ENCODE data around the gene TUBAL3. TPM values are rescaled to one million over a fixed set of nuclear protein-coding genes. Genes with fewer than 3 reads are reported as not detected.

The TUBAL3 gene
- polyA plus RNA-seq, 1 of the 3 experiments (the other 2 are of a cell fraction): not detected

- Histone ChIP-seq H3K27me3 (ENCODE audit: insufficient read depth) (no peaks in the 10 kb centered on the region), H3K4me2 (no peak overlapping the region), H3K79me2 (ENCODE audit: insufficient read depth) (0 out of 2 replicates have a peak, but pooled peaks cover 5% of the 10 kb centered on the region), H3K4me1 (ENCODE audit: control insufficient read depth in 1 of 2, insufficient read depth in 2 of 2, low read depth in 1 of 2, low read length in 1 of 2) (peaks cover 0 to 13% of the 10 kb centered on the region in 2 experiments; a peak in 2 of 4 replicates), H3K36me3 (replicated peaks in 1 of 2; ENCODE audit: control insufficient read depth in 1 of 2, insufficient read depth in 2 of 2, low read length in 1 of 2) (peaks cover 0 to 2% of the 10 kb centered on the region in 2 experiments), H3F3A (replicated peaks; ENCODE audit: insufficient read depth) (no peaks in the 10 kb centered on the region), H2AFZ (ENCODE audit: low read depth) (no peak overlapping the region), H3K9ac (no peak overlapping the region), H4K20me1 (ENCODE audit: insufficient read depth) (no peaks in the 10 kb centered on the region), H3K27ac (ENCODE audit: low read depth in 2 of 2, low read length in 1 of 2) (no peak overlapping the region), H3K9me2 (no peaks in the 10 kb centered on the region), H3K9me3 (no peaks in the 10 kb centered on the region), H3K4me3 (ENCODE audit: low read depth in 2 of 2, low read length in 1 of 2) (no peak overlapping the region)
- 90% methylated on average over 1 of the region's 1 CpG for WGBS (ENCODE audit: low lambda C conversion rate)
- TF ChIP-seq RFX5 (IDR thresholded peaks at IDR 0.05; ENCODE audit: low read length) (no peak), EZH2phosphoT487 (IDR thresholded peaks at IDR 0.05; ENCODE audit: borderline replicate concordance, low read depth) (no peak), TEAD4 (IDR thresholded peaks at IDR 0.05; ENCODE audit: borderline replicate concordance, insufficient read depth) (no peak), ZBTB33 (IDR thresholded peaks at IDR 0.05; ENCODE audit: borderline replicate concordance, low read depth) (no peak), FOXM1 (IDR thresholded peaks at IDR 0.05; ENCODE audit: low read depth) (no peak), MEF2A (IDR thresholded peaks at IDR 0.05; ENCODE audit: borderline replicate concordance, low read depth) (no peak), IRF3 (IDR thresholded peaks at IDR 0.05; ENCODE audit: low read depth, low read length) (no peak), SIN3A (IDR thresholded peaks at IDR 0.05; ENCODE audit: borderline replicate concordance, low read depth, low read length) (no peak), EP300 (IDR thresholded peaks at IDR 0.05; ENCODE audit: borderline replicate concordance in 1 of 2, low read depth in 1 of 2, low read length in 1 of 2) (no peak), TCF12 (IDR thresholded peaks at IDR 0.05) (no peak), NRF1 (IDR thresholded peaks at IDR 0.05; ENCODE audit: low read depth, low read length) (no peak), POLR2AphosphoS5 (IDR thresholded peaks at IDR 0.05; ENCODE audit: low read depth, low read length) (no peak), SMC3 (IDR thresholded peaks at IDR 0.05; ENCODE audit: low read depth, low read length) (no peak), CHD2 (IDR thresholded peaks at IDR 0.05; ENCODE audit: low read length, partially characterized antibody) (no peak), NFIC (IDR thresholded peaks at IDR 0.05; ENCODE audit: borderline replicate concordance) (no peak), MAX (IDR thresholded peaks at IDR 0.05; ENCODE audit: low read depth) (no peak), FOSL2 (IDR thresholded peaks at IDR 0.05; ENCODE audit: borderline replicate concordance, low read depth) (no peak)
- DNase-seq: no peak
- CTCF ChIA-PET: interaction anchor here (0.6 to 17.2 kb wide), 21 partner anchors 10 to 598 kb away, joined by 3 to 449 read pairs (median 5); partner anchors contain the start of gene TASOR2
- POLR2A ChIA-PET: no interaction called here
Observed at GRCh38 chr10:5442990-5443370, 38.4 kb upstream of the TUBAL3 start.

Measured in SK-N-SH (cell line).